IMR-90 (cell line): ENCODE results near the gene HOXD8. TPM values are rescaled to one million over a fixed set of nuclear protein-coding genes. Genes with fewer than 3 reads are reported as not detected.
A peak's percentile ranks its signal among the peaks of the same experiment; 100 is the strongest.

Experiments
- ATAC-seq: fragments of 200-7000 bp; cut with Tn5 transposase; 2 replicates; pipeline ENCODE4 v1.9.1; 2020; ENCODE audit warnings: low read depth, mild to moderate bottlenecking, moderate library complexity
- BruUV-seq: library from RNA; stranded (reverse); fragments of 400-500 nt; replicated peaks from 2 replicates; lab custom pipeline; 2021; lab: Mats Ljungman, UMichigan
- CTCF ChIA-PET: fragments of 300-600 bp; formaldehyde crosslinking; extraction: SDS; loops from one replicate; lab custom pipeline; 2021; ENCODE audit warnings: antibody characterized with exemption; lab: Yijun Ruan, JAX
- POLR2A ChIA-PET: fragments of 300-600 bp; sonication (Branson Sonifier 250); formaldehyde crosslinking; loops from one replicate; lab custom pipeline; 2022; ENCODE audit warnings: antibody characterized with exemption; ENCODE audit not compliant: unreplicated experiment; lab: Charles Lee
- DNase-seq: peaks from one replicate; pipeline ENCODE4 v3.0.0; 2013
- H2AFZ ChIP-seq: replicated peaks from 2 replicates; pipeline ENCODE3; 2013; ENCODE audit warnings: low read length, mild to moderate bottlenecking; ENCODE audit not compliant: poor library complexity
- H2AK5ac ChIP-seq: 2 replicates; pipeline ENCODE4 v1.6.1; 2013; ENCODE audit warnings: low read depth, low read length, inconsistent platforms
- H2AK9ac ChIP-seq: replicated peaks from 2 replicates; pipeline ENCODE3; 2013; ENCODE audit warnings: mild to moderate bottlenecking, low read depth, low read length, moderate library complexity; ENCODE audit not compliant: poor library complexity
- H2BK120ac ChIP-seq: 2 replicates; pipeline ENCODE4 v1.6.1; 2013; ENCODE audit warnings: low read depth, low read length, inconsistent platforms
- H2BK15ac ChIP-seq: 3 replicates; pipeline ENCODE4 v1.6.1; 2013; ENCODE audit warnings: low read depth, low read length, inconsistent platforms
- H2BK20ac ChIP-seq: 2 replicates; pipeline ENCODE4 v1.6.1; 2013; ENCODE audit warnings: low read depth, mild to moderate bottlenecking, inconsistent platforms, low read length, moderate library complexity
- H2BK5ac ChIP-seq: 2 replicates; pipeline ENCODE4 v1.6.1; 2013; ENCODE audit warnings: mild to moderate bottlenecking, low read depth, low read length, inconsistent platforms; ENCODE audit not compliant: poor library complexity, severe bottlenecking
- H3K14ac ChIP-seq: replicated peaks from 2 replicates; pipeline ENCODE4 v1.6.1; 2013; ENCODE audit warnings: low read depth, low read length, inconsistent platforms
- H3K18ac ChIP-seq: 2 replicates; pipeline ENCODE4 v1.6.1; 2013; ENCODE audit warnings: low read depth, low read length, control low read depth
- H3K23ac ChIP-seq: 2 replicates; pipeline ENCODE4 v1.6.1; 2013; ENCODE audit warnings: low read depth, low read length, inconsistent platforms
- H3K27ac ChIP-seq: 2 replicates; pipeline ENCODE4 v1.5.1; 2013; ENCODE audit warnings: mild to moderate bottlenecking, control low read depth, low read length; ENCODE audit not compliant: insufficient read depth
- H3K27me3 ChIP-seq: 2 replicates; pipeline ENCODE4 v1.6.1; 2013; ENCODE audit warnings: low read length; ENCODE audit not compliant: control insufficient read depth, insufficient read depth
- H3K36me3 ChIP-seq: 2 replicates; pipeline ENCODE4 v1.6.1; 2013; ENCODE audit warnings: low read length, mixed read lengths; ENCODE audit not compliant: control insufficient read depth, insufficient read depth
- H3K4ac ChIP-seq: 2 replicates; pipeline ENCODE4 v1.6.1; 2013; ENCODE audit warnings: low read depth, low read length, inconsistent platforms
- H3K4me1 ChIP-seq: 2 replicates; pipeline ENCODE4 v1.6.1; 2013; ENCODE audit warnings: low read length, mixed read lengths; ENCODE audit not compliant: control insufficient read depth, insufficient read depth
- H3K4me2 ChIP-seq: 2 replicates; pipeline ENCODE4 v1.6.1; 2013; ENCODE audit warnings: low read depth, mild to moderate bottlenecking, control low read depth, low read length, moderate library complexity
- H3K4me3 ChIP-seq: 2 replicates; pipeline ENCODE4 v1.5.1; 2013; ENCODE audit warnings: low read depth, mild to moderate bottlenecking, control low read depth, low read length, moderate library complexity; ENCODE audit not compliant: insufficient read depth
- H3K56ac ChIP-seq: 2 replicates; pipeline ENCODE4 v1.6.1; 2013; ENCODE audit warnings: low read length, inconsistent platforms; ENCODE audit not compliant: insufficient read depth; ENCODE audit errors: extremely low read depth
- H3K79me1 ChIP-seq, 2 experiments: 2 replicates each; pipeline ENCODE4 v1.6.1; 2013; ENCODE audit warnings: low read length in 2 of 2, inconsistent platforms in 1 of 2, low read depth in 1 of 2
- H3K9ac ChIP-seq: 2 replicates; pipeline ENCODE4 v1.6.1; 2013; ENCODE audit warnings: low read depth, low read length, control low read depth
- H3K9me1 ChIP-seq: 2 replicates; pipeline ENCODE4 v1.6.1; 2013; ENCODE audit warnings: low read length, inconsistent platforms; ENCODE audit not compliant: insufficient read depth
- H3K9me3 ChIP-seq: 2 replicates; pipeline ENCODE4 v1.6.1; 2013; ENCODE audit warnings: low read length; ENCODE audit not compliant: control insufficient read depth, insufficient read depth
- H4K20me1 ChIP-seq: 2 replicates; pipeline ENCODE4 v1.6.1; 2013; ENCODE audit warnings: low read length, inconsistent platforms; ENCODE audit not compliant: insufficient read depth
- H4K5ac ChIP-seq: 2 replicates; pipeline ENCODE4 v1.6.1; 2013; ENCODE audit warnings: mild to moderate bottlenecking, low read depth, low read length, control low read depth
- H4K8ac ChIP-seq, 2 experiments: 2 replicates each; pipeline ENCODE4 v1.6.1; 2013; ENCODE audit warnings: low read depth in 2 of 2, low read length in 2 of 2, control low read depth in 1 of 2, inconsistent platforms in 1 of 2
- H4K91ac ChIP-seq: 2 replicates; pipeline ENCODE4 v1.6.1; 2013; ENCODE audit warnings: low read depth, low read length, inconsistent platforms; ENCODE audit not compliant: insufficient read depth
- BHLHE40 ChIP-seq: fragments of 150-350 bp; IDR thresholded peaks from 2 replicates; pipeline ENCODE4 v1.6.1; 2016; ENCODE audit warnings: mild to moderate bottlenecking, low read depth, low read length
- CEBPB ChIP-seq: IDR thresholded peaks from 2 replicates; pipeline ENCODE4 v1.6.1; 2012; ENCODE audit warnings: low read depth, low read length, improper control_type of control experiment
- CHD1 ChIP-seq: IDR thresholded peaks from 2 replicates; pipeline ENCODE4 v1.6.1; 2012; ENCODE audit warnings: low read depth, low read length, improper control_type of control experiment
- FOS ChIP-seq: fragments of 150-350 bp; IDR thresholded peaks from 2 replicates; pipeline ENCODE4 v1.6.1; 2016; ENCODE audit warnings: low read depth, low read length
- MAFK ChIP-seq: IDR thresholded peaks from 2 replicates; pipeline ENCODE4 v1.6.1; 2012; ENCODE audit warnings: low read depth, low read length, improper control_type of control experiment
- MAZ ChIP-seq: IDR thresholded peaks from 2 replicates; pipeline ENCODE4 v1.6.1; 2012; ENCODE audit warnings: low read depth, mild to moderate bottlenecking, low read length, improper control_type of control experiment, moderate library complexity, borderline replicate concordance
- MXI1 ChIP-seq: IDR thresholded peaks from 2 replicates; pipeline ENCODE4 v1.6.1; 2012; ENCODE audit warnings: low read depth, mild to moderate bottlenecking, low read length, moderate library complexity, borderline replicate concordance
- NFE2L2 ChIP-seq: fragments of 150-350 bp; IDR thresholded peaks from 2 replicates; pipeline ENCODE4 v1.6.1; 2016; ENCODE audit warnings: low read depth, mild to moderate bottlenecking, low read length
- POLR2A ChIP-seq: IDR thresholded peaks from 2 replicates; pipeline ENCODE4 v1.6.1; 2012; ENCODE audit warnings: mild to moderate bottlenecking, low read depth, low read length
- RAD21 ChIP-seq: IDR thresholded peaks from 2 replicates; pipeline ENCODE4 v1.6.1; 2012; ENCODE audit warnings: low read length, improper control_type of control experiment
- RCOR1 ChIP-seq: IDR thresholded peaks from 2 replicates; pipeline ENCODE4 v1.6.1; 2012; ENCODE audit warnings: mild to moderate bottlenecking, low read length, improper control_type of control experiment; ENCODE audit not compliant: insufficient replicate concordance
- RFX5 ChIP-seq: IDR thresholded peaks from 2 replicates; pipeline ENCODE4 v1.8.0; 2012; ENCODE audit warnings: low read depth, mild to moderate bottlenecking, low read length, moderate library complexity
- SMC3 ChIP-seq: fragments of 150-350 bp; IDR thresholded peaks from 2 replicates; pipeline ENCODE4 v1.6.1; 2016; ENCODE audit warnings: low read depth, mild to moderate bottlenecking, antibody characterized with exemption, low read length, moderate library complexity
- WGBS, 2 experiments: methylation state at CpG; one replicate each; pipeline versions ENCODE4 v1.1.5 to v1.1.7; 2013; ENCODE audit warnings: missing lambda C conversion rate in 2 of 2; ENCODE audit not compliant: insufficient read length in 1 of 2; ENCODE audit errors: extremely low coverage in 2 of 2; 5-methylcytosine and 5-hydroxymethylcytosine counted together
- dilution Hi-C: fragments of 300-500 bp; cut with HindIII; formaldehyde crosslinking; loops from one replicate; pipeline ENCODE4 v1.14.3; 2018; ENCODE audit warnings: low sequenced_read_pairs; ENCODE audit not compliant: unreplicated experiment
- in situ Hi-C: fragments of 300-500 bp; cut with MboI; formaldehyde crosslinking; loops from 3 replicates; pipeline ENCODE4 v1.14.3; 2019; ENCODE audit warnings: low sequenced_read_pairs, inconsistent platforms, mixed read lengths
- intact Hi-C: fragments of 100-400 bp; cut with micrococcal nuclease; formaldehyde crosslinking; loops from 2 replicates; pipeline ENCODE4 v1.10.0; 2022
- polyA plus RNA-seq, 3 experiments: library from polyadenylated mRNA; depleted of rRNA; stranded (reverse); fragments of >200 nt; gene quantifications; 2 replicates each; pipeline ENCODE4 v1.2.3, GENCODE V29; 2012; ENCODE audit warnings: low replicate concordance in 1 of 3
- total RNA-seq: library from RNA; depleted of rRNA; stranded (reverse); fragments of >200 nt; gene quantifications from 2 replicates; pipeline ENCODE4 v1.2.3, GENCODE V29; 2012
- TF ChIP-seq, protein P1 (sequence below): fragments of 150-350 bp; IDR thresholded peaks from 2 replicates; pipeline ENCODE4 v1.6.1; 2017; ENCODE audit warnings: mild to moderate bottlenecking, antibody characterized with exemption, low read length, low read depth
- TF ChIP-seq, protein P2 (sequence below): conservative IDR thresholded peaks from 2 replicates; pipeline ENCODE4 v1.5.1; 2012; ENCODE audit warnings: mild to moderate bottlenecking, low read depth, low read length, improper control_type of control experiment
- TF ChIP-seq, protein P3 (sequence below): fragments of 150-350 bp; IDR thresholded peaks from 2 replicates; pipeline ENCODE4 v1.6.1; 2016; ENCODE audit warnings: low read depth, mild to moderate bottlenecking, low read length, moderate library complexity, borderline replicate concordance

The HOXD8 gene
- total and polyA plus RNA-seq, 2 of the 4 experiments (the other 2 are of a cell fraction): not detected

- Histone ChIP-seq H3K27ac (no peak overlapping the region), H2BK120ac (no peak overlapping the region), H3K9me1 (no peaks in the 10 kb centered on the region), H3K9me3 (peaks cover 14% of the 10 kb centered on the region), H3K79me1 (no peaks in the 10 kb centered on the region), H2AK9ac (no peak overlapping the region), H3K4me1 (no peaks in the 10 kb centered on the region), H3K18ac (no peak overlapping the region), H3K4me2 (no peak overlapping the region), H3K36me3 (no peaks in the 10 kb centered on the region), H4K91ac (no peak overlapping the region), H3K56ac (no peak overlapping the region), H4K20me1 (no peaks in the 10 kb centered on the region), H3K23ac (no peak overlapping the region), H3K27me3 (peaks cover 66% of the 10 kb centered on the region), H2AFZ (peak overlapping the region; percentile 41), H3K4ac (no peak overlapping the region), H3K9ac (no peak overlapping the region), H2BK5ac (no peak overlapping the region), H2BK15ac (no peak overlapping the region), H3K4me3 (no peak overlapping the region), H2BK20ac (no peak overlapping the region), H3K14ac (no peak overlapping the region), H4K8ac (no peak overlapping the region), H4K5ac (no peak overlapping the region), H2AK5ac (no peak overlapping the region)
- WGBS, 2 experiments: 8% methylated on average over 10 of the region's 52 CpGs; no CpG with 5 or more reads in 1 of the 2 experiments
- dilution Hi-C loops (no loop called here), intact Hi-C loops (no loop called here), in situ Hi-C loops (no loop called here)
- DNase-seq (no peak), ATAC-seq (no peak)
- ChIA-PET CTCF (no interaction called here), POLR2A (no interaction called here)
- no TSS peak for BruUV-seq
- TF ChIP-seq, protein P1, sequence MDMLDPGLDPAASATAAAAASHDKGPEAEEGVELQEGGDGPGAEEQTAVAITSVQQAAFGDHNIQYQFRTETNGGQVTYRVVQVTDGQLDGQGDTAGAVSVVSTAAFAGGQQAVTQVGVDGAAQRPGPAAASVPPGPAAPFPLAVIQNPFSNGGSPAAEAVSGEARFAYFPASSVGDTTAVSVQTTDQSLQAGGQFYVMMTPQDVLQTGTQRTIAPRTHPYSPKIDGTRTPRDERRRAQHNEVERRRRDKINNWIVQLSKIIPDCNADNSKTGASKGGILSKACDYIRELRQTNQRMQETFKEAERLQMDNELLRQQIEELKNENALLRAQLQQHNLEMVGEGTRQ: no peak
- TF ChIP-seq RAD21 (no peak), CHD1 (no peak), MAFK (no peak), RCOR1 (no peak), RFX5 (no peak), CEBPB (no peak), MXI1 (no peak), MAZ (no peak), SMC3 (no peak), NFE2L2 (no peak), FOS (no peak), BHLHE40 (no peak), POLR2A (no peak)
- TF ChIP-seq, protein P2, sequence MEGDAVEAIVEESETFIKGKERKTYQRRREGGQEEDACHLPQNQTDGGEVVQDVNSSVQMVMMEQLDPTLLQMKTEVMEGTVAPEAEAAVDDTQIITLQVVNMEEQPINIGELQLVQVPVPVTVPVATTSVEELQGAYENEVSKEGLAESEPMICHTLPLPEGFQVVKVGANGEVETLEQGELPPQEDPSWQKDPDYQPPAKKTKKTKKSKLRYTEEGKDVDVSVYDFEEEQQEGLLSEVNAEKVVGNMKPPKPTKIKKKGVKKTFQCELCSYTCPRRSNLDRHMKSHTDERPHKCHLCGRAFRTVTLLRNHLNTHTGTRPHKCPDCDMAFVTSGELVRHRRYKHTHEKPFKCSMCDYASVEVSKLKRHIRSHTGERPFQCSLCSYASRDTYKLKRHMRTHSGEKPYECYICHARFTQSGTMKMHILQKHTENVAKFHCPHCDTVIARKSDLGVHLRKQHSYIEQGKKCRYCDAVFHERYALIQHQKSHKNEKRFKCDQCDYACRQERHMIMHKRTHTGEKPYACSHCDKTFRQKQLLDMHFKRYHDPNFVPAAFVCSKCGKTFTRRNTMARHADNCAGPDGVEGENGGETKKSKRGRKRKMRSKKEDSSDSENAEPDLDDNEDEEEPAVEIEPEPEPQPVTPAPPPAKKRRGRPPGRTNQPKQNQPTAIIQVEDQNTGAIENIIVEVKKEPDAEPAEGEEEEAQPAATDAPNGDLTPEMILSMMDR: no peak
- TF ChIP-seq, protein P3, sequence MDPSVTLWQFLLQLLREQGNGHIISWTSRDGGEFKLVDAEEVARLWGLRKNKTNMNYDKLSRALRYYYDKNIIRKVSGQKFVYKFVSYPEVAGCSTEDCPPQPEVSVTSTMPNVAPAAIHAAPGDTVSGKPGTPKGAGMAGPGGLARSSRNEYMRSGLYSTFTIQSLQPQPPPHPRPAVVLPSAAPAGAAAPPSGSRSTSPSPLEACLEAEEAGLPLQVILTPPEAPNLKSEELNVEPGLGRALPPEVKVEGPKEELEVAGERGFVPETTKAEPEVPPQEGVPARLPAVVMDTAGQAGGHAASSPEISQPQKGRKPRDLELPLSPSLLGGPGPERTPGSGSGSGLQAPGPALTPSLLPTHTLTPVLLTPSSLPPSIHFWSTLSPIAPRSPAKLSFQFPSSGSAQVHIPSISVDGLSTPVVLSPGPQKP: no peak
Measured at GRCh38 chr2:176164611-176165369, 35.3 kb downstream of the HOXD8 start.
